Measurements from ENCODE around the gene BCL11B. TPM values are rescaled to one million over a fixed set of nuclear protein-coding genes. Genes with fewer than 3 reads are reported as not detected.
A peak's percentile ranks its signal among the peaks of the same experiment; 100 is the strongest.

Gene BCL11B
- total RNA-seq, 1 donor from 2014 or later: 48.2 TPM

DNA sequence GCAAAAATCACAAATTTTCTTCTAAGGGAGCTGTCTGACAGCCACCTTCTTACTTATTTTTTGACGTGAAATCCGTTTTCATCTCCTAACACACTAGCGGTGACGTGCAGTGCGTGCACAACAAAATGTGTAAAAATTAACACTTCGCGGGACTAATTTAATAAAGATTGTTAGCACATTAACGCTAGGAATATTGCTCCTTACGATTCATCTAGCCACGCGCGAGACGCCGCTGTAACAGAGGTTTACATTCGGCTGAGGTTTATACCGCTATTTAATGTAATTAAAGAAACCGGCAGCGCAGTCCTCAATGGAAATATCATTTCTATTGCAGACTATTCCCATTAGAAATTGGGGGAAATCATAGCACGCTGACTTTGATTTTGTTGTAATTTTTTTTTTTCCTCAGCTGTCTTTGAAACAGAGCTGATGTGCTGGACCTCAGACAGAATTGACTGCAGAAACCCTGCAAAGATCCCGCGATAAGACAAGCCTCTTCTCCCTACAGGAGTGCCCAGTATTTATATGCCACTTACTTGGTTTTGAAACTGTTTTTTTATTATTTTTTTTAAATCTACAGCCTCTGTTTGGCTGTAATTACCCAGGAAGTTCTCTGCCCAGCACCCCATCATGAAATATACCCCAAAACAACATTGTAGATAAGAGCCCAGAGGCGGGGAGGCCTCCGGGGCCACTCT lies 31.2 kb downstream of the BCL11B start:
- peaks cover 28% of the 10 kb centered on the region for H3K36me3 Mint-ChIP-seq (ENCODE audit: low read depth)
- H3K27ac Mint-ChIP-seq: peak overlapping the region; percentile 99
- peak overlapping the region; percentile 90 for H3K4me3 Mint-ChIP-seq
- no peaks in the 10 kb centered on the region for H3K9me3 Mint-ChIP-seq
- H3K27me3 Mint-ChIP-seq: no peaks in the 10 kb centered on the region
- H3K4me1 Mint-ChIP-seq: peaks cover 85% of the 10 kb centered on the region
- intact Hi-C loops (cut with micrococcal nuclease): loop anchor here (1.0 kb wide), 1 partner anchor 22 kb away; no protein-coding TSS in a partner anchor
- DNase-seq: peak; percentile 78

DNA sequence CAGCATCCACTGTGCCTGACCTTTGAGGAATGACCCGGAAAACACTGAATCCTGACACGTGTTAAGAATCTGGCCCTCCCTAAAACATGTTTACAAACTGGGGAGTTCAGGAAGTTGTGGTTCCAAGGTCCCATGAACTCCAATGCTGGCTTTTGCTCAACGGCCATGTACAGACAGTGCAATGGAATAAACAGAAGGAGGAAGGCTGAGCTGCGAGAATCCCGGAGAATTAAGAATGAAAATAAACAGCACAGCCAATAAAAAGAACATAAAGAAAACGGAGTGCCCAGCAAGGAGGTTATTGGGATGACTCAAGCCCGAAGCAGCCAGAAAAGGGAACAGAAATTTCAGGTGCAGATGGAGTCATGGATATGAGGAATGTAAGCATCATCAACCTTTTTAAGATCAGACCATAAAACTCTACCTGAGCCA lies 32.3 kb downstream of the BCL11B start:
- H3K36me3 Mint-ChIP-seq (ENCODE audit: low read depth): peaks cover 28% of the 10 kb centered on the region

DNA sequence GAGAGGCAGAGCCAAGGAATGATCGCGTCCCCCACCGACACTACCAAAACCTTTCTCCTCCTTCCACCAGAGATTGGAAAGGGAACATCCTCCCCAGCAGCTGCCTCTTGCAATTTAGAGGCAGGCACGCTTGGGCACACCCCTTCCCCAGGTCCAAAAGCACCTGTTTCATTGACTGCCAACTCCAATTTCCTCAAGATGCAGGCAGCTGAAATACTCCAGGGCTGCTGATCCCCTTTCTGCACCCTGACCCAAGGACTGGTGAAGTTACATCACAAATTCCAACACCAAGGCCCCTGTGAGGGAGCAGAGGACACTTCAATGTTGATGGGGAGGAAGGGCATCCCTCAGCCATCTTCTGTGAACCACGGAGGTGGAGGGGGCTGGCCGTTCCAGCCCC lies 33.8 kb downstream of the BCL11B start:
- DNase-seq: no peak
- Mint-ChIP-seq H3K9me3 (no peaks in the 10 kb centered on the region), H3K27me3 (no peaks in the 10 kb centered on the region), H3K4me1 (peaks cover 92% of the 10 kb centered on the region), H3K4me3 (peak overlapping the region; percentile 90), H3K27ac (peak overlapping the region; percentile 99), H3K36me3 (ENCODE audit: low read depth) (peaks cover 21% of the 10 kb centered on the region)
- intact Hi-C loops (cut with micrococcal nuclease): loop anchor here (10.0 kb wide), 1 partner anchor 1053 kb away; no protein-coding TSS in a partner anchor

More for the DNA sequence above, 32.3 kb downstream of the BCL11B start:
- no peak for DNase-seq
- H3K27ac Mint-ChIP-seq: peak overlapping the region; percentile 99
- H3K27me3 Mint-ChIP-seq: no peaks in the 10 kb centered on the region
- H3K9me3 Mint-ChIP-seq: no peaks in the 10 kb centered on the region
- intact Hi-C loops (cut with micrococcal nuclease): loop anchor here (10.0 kb wide), 1 partner anchor 1055 kb away; no protein-coding TSS in a partner anchor
- H3K4me1 Mint-ChIP-seq: peaks cover 91% of the 10 kb centered on the region
- H3K4me3 Mint-ChIP-seq: peak overlapping the region; percentile 90

DNA sequence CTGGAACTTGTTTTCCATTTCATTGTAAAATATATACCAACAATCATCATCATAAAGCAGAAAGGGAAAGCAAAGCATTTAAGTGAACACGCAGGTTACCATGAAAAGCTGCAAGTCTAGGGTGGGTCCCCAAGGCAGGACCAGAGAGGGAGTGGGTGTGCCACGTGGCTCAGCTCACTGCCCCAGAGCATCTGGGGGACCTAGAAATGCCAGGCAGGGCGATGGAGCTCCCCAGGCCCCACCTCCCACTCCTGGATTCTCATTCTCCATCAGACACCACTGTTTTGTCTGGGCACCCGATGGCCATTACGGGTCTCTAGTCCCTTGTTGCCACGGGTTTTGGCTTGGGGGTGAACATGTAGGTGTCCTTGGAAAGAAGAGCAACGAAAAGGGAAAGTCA lies 34.7 kb downstream of the BCL11B start:
- peaks cover 21% of the 10 kb centered on the region for H3K36me3 Mint-ChIP-seq (ENCODE audit: low read depth)
- peak; percentile 76 for DNase-seq
- H3K4me1 Mint-ChIP-seq: peaks cover 93% of the 10 kb centered on the region
- no peaks in the 10 kb centered on the region for H3K9me3 Mint-ChIP-seq
- H3K4me3 Mint-ChIP-seq: peak overlapping the region; percentile 90
- intact Hi-C loops (cut with micrococcal nuclease): loop anchor here (10.0 kb wide), 1 partner anchor 1052 kb away; no protein-coding TSS in a partner anchor
- H3K27ac Mint-ChIP-seq: peak overlapping the region; percentile 99
- H3K27me3 Mint-ChIP-seq: no peaks in the 10 kb centered on the region

DNA sequence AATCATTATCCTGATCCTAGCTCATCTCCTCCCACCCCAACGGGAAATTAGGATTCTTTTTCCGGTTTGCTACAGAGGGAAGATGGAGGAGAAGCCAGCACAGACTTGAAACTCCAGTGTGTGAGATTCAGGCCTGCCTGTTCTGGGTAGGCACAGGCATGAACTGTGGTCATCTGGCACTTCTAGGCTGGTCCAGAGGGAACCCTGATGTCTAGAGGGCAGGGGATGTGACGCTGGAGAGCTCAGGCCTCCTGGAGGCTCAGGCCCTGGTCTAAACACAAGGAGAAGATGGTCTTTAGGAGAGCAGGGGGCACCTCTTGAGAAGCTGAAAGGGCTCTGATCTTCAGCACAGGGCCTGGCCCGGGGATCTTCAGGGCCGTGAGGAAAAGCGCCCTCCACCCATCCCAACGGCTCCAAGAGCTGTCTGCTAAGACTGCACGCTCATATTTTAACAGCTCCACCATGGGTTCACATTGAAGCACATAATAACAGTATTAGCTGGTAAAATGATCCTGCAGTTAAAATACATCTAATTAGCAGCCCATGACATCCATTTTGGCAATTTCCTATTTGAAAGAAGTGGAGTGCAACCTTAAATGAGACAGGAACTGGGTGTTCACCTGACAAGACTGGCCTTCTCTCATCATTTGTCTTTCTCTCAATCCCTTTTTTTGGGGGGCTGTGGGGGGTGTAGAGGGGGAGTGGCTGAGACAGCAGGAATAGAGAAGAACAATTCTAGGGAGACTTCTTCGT lies 35.4 kb downstream of the BCL11B start:
- Mint-ChIP-seq H3K4me3 (peak overlapping the region; percentile 90), H3K4me1 (peaks cover 91% of the 10 kb centered on the region), H3K27me3 (no peaks in the 10 kb centered on the region), H3K9me3 (no peaks in the 10 kb centered on the region), H3K27ac (peak overlapping the region; percentile 99), H3K36me3 (ENCODE audit: low read depth) (peaks cover 24% of the 10 kb centered on the region)
- intact Hi-C loops (cut with micrococcal nuclease): loop anchor here (10.0 kb wide), 1 partner anchor 1052 kb away; no protein-coding TSS in a partner anchor
- no peak for DNase-seq

DNA sequence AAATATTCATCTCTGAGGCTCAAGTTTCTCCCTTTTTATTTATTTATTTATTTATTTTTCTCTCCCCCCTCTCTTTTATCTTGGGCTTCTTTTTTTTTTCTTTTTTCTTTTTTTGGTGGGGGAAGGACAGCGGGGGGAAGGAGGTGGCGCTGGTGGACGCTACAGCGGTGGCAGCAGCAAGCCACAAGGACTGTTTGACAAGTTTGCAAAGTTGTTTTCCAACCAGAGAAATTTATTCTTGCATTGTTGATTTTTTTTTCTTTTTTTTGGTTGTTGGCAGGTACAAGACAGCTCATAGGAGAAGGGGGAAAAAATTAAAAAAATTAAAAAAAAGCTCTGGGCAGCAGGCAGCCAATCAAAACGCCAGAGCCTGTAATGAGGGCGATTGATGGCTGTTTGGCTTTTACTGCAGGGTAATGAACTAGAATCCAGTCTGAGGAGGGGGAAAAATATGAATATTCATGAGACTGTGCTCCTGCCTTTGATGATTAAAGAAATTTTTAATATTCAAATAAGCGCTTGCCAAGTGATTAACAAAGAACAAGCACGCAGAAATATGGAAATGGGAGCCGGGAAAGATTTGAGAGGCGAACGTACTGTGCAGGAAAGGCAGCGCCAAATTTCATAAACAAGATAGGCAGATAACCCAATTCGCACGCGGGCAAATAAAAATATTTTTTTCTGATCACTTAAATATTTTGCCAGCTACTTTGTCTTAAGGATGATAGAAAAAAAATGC lies 36.2 kb downstream of the BCL11B start:
- Mint-ChIP-seq H3K9me3 (no peaks in the 10 kb centered on the region), H3K27me3 (no peaks in the 10 kb centered on the region), H3K36me3 (ENCODE audit: low read depth) (peaks cover 23% of the 10 kb centered on the region), H3K4me3 (peak overlapping the region; percentile 90), H3K27ac (peak overlapping the region; percentile 99), H3K4me1 (peaks cover 90% of the 10 kb centered on the region)
- intact Hi-C loops (cut with micrococcal nuclease): loop anchor here (1.0 to 10.0 kb wide), 2 partner anchors 8 to 1051 kb away; no protein-coding TSS in a partner anchor
- DNase-seq: no peak

DNA sequence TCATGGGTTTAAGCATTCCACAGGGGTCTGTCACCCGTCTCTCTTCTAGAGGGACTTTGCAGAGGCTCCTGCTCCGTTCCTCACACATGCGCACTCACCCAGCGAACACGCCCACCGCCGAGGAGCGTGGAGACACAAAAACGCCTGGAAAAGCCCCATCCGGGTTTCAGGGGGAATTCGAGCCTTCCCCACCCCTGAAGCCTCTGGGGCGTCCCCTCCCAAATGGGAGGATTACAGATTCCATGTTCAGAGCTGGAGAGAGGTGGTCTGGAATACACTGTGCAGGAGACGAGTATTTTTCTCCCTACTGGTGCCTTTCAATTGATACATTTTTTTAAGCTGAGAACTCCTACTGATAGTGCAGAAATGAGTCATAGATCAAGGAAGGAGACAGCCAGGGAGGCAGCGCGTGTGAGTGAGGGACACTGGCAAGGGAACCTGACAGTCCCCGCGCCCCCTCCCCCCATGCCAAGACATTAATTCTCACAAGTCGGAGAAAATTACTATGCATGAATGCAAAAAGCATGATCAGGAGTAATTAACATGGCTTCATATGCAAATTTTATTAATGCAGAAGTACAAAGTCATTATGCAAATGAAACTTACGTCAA lies 36.9 kb downstream of the BCL11B start:
- peaks cover 27% of the 10 kb centered on the region for H3K36me3 Mint-ChIP-seq (ENCODE audit: low read depth)

DNA sequence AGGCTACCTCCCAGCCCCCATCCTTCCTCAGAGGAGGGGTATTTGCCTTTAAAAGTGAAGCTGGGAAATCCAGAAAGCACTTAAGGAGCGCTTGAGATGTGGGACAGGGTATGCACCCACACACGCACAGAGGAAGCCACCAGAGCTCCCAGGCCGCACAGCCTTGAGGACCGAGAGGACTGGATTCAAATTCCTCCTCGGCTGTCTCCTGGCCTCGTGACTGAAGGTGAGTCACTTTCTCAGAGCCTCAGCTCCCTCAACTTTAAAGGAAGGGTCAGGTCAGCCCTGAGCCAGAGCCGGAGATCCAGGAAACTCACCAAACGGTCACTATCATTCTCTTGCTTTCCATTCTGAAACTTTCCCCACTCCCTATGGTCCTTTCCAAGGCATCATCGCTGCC lies 37.6 kb downstream of the BCL11B start:
- Mint-ChIP-seq H3K36me3 (ENCODE audit: low read depth) (peaks cover 24% of the 10 kb centered on the region), H3K4me3 (peak overlapping the region; percentile 90), H3K4me1 (peaks cover 91% of the 10 kb centered on the region), H3K9me3 (no peaks in the 10 kb centered on the region), H3K27me3 (no peaks in the 10 kb centered on the region), H3K27ac (peak overlapping the region; percentile 82)
- intact Hi-C loops (cut with micrococcal nuclease): loop anchor here (10.0 kb wide), 1 partner anchor 1050 kb away; no protein-coding TSS in a partner anchor
- peak; percentile 79 for DNase-seq

More for the DNA sequence above, 36.9 kb downstream of the BCL11B start:
- H3K4me3 Mint-ChIP-seq: peak overlapping the region; percentile 90
- DNase-seq: peak; percentile 86
- intact Hi-C loops (cut with micrococcal nuclease): loop anchor here (1.0 to 10.0 kb wide), 2 partner anchors 8 to 1050 kb away; no protein-coding TSS in a partner anchor
- peak overlapping the region; percentile 99 for H3K27ac Mint-ChIP-seq
- H3K4me1 Mint-ChIP-seq: peaks cover 91% of the 10 kb centered on the region
- no peaks in the 10 kb centered on the region for H3K27me3 Mint-ChIP-seq
- no peaks in the 10 kb centered on the region for H3K9me3 Mint-ChIP-seq

DNA sequence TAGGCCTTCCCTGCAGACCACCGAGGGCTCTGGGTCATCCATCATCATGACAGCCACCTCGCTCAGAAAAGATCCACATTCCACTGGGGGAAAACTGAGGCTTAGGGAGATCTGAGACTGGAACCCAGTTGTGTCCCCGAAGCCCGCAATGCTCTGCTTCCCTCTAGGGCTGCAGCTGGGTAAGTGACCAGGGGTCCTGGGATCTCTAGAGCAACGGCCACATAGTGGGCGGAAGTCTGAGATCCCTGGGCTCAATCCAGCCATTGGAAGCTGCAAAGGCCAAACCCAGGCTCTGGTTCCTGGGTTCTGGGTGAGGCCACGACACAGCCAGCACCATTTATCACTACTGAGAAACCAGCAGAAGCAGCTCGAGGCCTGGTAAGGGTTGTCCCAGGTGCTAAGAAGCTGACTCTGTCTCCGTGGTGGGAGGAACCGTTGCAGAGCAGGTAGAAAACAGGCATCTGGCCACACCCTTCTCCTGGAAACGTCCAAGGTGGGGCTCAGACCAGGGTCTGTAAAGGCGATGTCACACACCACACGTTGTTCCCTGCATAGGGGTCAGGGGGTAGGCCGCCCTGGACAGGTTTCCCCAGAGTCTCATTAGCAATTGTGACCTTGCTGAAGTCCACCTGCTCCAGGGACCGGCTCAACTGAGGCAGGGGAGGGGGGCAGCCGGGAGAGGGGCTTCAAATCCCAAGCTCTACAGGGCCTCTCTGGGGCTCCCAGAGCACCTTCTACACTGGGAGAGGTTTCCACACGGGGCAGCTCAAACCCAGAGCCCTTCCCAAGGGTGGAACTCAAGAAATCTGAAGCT lies 38.6 kb downstream of the BCL11B start:
- H3K36me3 Mint-ChIP-seq (ENCODE audit: low read depth): peaks cover 27% of the 10 kb centered on the region
- peaks cover 90% of the 10 kb centered on the region for H3K4me1 Mint-ChIP-seq

DNA sequence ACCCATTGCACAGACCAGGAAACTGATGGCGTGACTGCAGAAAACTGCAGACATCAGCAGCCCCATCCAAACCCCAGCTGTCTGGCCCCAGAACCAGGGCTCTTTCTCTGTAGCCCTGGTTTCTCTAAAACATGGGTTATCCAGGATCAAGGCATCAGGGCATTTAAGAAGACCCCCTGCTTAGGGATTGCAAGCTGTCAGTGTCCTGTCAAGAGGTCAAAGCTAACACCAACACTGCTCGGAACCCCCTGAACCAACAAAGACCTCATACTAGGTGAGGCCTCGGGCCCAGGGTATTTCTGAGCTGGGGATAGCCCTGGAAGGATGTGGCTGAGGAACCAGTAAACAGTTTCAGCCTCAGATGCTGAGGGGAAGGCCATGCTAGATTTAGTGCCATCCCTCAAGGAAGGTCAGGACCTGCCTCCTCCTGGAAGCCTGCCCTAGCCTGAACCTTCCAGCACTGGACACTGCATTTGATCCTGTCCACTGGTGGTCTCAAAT lies 39.2 kb downstream of the BCL11B start:
- peak; percentile 81 for DNase-seq
- Mint-ChIP-seq H3K27me3 (no peaks in the 10 kb centered on the region), H3K4me1 (peaks cover 89% of the 10 kb centered on the region), H3K36me3 (ENCODE audit: low read depth) (peaks cover 29% of the 10 kb centered on the region), H3K9me3 (peaks cover 5% of the 10 kb centered on the region), H3K4me3 (peak overlapping the region; percentile 90), H3K27ac (peak overlapping the region; percentile 82)
- intact Hi-C loops (cut with micrococcal nuclease): loop anchor here (10.0 kb wide), 1 partner anchor 1048 kb away; no protein-coding TSS in a partner anchor

More for the DNA sequence above, 38.6 kb downstream of the BCL11B start:
- intact Hi-C loops (cut with micrococcal nuclease): loop anchor here (10.0 kb wide), 1 partner anchor 1049 kb away; no protein-coding TSS in a partner anchor
- H3K27ac Mint-ChIP-seq: peak overlapping the region; percentile 82
- peak; percentile 75 for DNase-seq
- no peaks in the 10 kb centered on the region for H3K27me3 Mint-ChIP-seq
- H3K4me3 Mint-ChIP-seq: peak overlapping the region; percentile 90
- H3K9me3 Mint-ChIP-seq: peaks cover 5% of the 10 kb centered on the region

DNA sequence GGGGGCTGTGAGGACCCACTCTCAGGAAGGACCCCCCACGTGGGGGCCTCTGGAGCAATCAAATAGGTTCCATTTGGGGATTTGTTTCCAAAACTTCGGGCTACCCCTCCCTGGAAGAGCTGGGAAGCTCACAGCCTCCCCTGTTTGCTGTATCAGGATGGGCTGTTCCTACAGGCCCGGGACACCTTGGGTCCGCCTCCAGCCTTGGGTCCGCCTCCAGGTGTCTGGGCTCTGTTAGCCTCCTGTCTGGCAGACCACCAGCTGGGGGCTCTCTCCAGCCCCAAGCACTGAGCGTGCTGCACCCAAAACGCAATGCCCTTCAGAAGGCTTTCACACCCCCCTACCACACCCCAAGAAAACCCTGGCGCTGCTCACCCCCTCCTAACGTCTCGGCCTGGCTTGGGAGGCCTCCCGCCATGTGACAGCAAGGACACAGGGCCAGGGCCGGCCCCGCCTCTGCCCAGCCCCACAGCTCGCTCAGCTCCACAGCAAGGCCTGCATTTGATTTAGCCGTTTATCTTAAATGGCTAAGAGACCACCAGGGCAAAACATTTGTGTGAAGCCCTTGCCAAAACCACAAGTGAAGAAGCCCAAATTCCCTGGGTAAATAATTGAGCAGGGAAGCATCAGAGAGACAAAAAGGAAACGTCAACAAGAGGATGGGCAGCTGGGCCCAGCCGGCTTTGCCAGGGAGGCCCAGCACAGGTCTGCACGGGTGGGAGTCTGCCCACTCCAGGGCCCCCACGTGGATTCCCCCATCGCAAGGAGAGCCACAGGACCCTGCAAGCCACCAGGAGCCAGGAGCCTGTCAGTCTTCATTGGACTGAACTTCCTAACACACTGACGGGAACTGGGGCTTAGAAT lies 39.9 kb downstream of the BCL11B start:
- peaks cover 88% of the 10 kb centered on the region for H3K4me1 Mint-ChIP-seq
- peak overlapping the region; percentile 90 for H3K4me3 Mint-ChIP-seq
- H3K9me3 Mint-ChIP-seq: peaks cover 5% of the 10 kb centered on the region
- H3K36me3 Mint-ChIP-seq (ENCODE audit: low read depth): peaks cover 27% of the 10 kb centered on the region
- no peaks in the 10 kb centered on the region for H3K27me3 Mint-ChIP-seq
- intact Hi-C loops (cut with micrococcal nuclease): loop anchor here (10.0 kb wide), 1 partner anchor 1047 kb away; no protein-coding TSS in a partner anchor
- peak overlapping the region; percentile 82 for H3K27ac Mint-ChIP-seq
- peak; percentile 77 for DNase-seq

All from activated CD4-positive, alpha-beta T cell treated with anti-CD3 and anti-CD28 coated beads, Interleukin-2, amount 10 ng/mL, durations not matched to agents 24 days and 14 days (primary cell).